ENCODE measurements around the gene TMC1.
"Not testable (repeated sequence)": the region's sequence is repeated elsewhere in the genome, so short reads cannot be mapped to it uniquely, and the experiment has no call there.

The TMC1 gene

GRCh38 chr9:72521416-72521815 is at the start of gene TMC1:
TSS of gene TMC1 (plus strand) at chr9:72521608. CDS start at chr9:72648649, 127,041 bp downstream.
- not testable (repeated sequence) for H3K27me3 Mint-ChIP-seq; H3K27ac Mint-ChIP-seq; H3K36me3 Mint-ChIP-seq; H3K9me3 Mint-ChIP-seq; ATAC-seq (replicated peaks); DNase-seq; H3K4me3 Mint-ChIP-seq
- H3K4me1 Mint-ChIP-seq = peaks cover 3 to 11% of the 10 kb centered on the region in 2 donors

- Mint-ChIP-seq H3K27me3 (peaks cover 0 to 4% of the 10 kb centered on the region in 2 donors), H3K4me1 (peaks cover 13 to 24% of the 10 kb centered on the region in 2 donors), H3K36me3 (no peaks in the 10 kb centered on the region), H3K9me3 (peaks cover 0 to 1% of the 10 kb centered on the region in 2 donors), H3K4me3 (peak overlapping the region in 1 of 2 donors; percentile 37), H3K27ac (peak overlapping the region; percentile 63)
- ATAC-seq (replicated peaks) (peak; percentile 96 to 99), DNase-seq (no peak)
Observed at GRCh38 chr9:72473474-72474261, 47.7 kb upstream of the TMC1 start.

GRCh38 chr9:72474676-72475075 is 46.7 kb upstream of the TMC1 start:
- Mint-ChIP-seq H3K9me3 (peaks cover 0 to 1% of the 10 kb centered on the region in 2 donors), H3K27ac (no peak overlapping the region), H3K36me3 (no peaks in the 10 kb centered on the region), H3K4me1 (peaks cover 13 to 33% of the 10 kb centered on the region in 2 donors), H3K4me3 (no peak overlapping the region), H3K27me3 (peaks cover 0 to 9% of the 10 kb centered on the region in 2 donors)
- no peak for ATAC-seq (replicated peaks)
- no peak for DNase-seq

GRCh38 chr9:72476100-72476499 is 45.3 kb upstream of the TMC1 start:
- Mint-ChIP-seq H3K36me3 (no peaks in the 10 kb centered on the region), H3K4me1 (peaks cover 13 to 33% of the 10 kb centered on the region in 2 donors)

GRCh38 chr9:72476617-72477437 is 44.6 kb upstream of the TMC1 start:
- DNase-seq (no peak), ATAC-seq (replicated peaks) (no peak)
- peaks cover 13 to 33% of the 10 kb centered on the region in 2 donors for H3K4me1 Mint-ChIP-seq
- no peaks in the 10 kb centered on the region for H3K36me3 Mint-ChIP-seq
- H3K9me3 Mint-ChIP-seq = no peaks in the 10 kb centered on the region
- H3K27ac Mint-ChIP-seq = no peak overlapping the region
- no peak overlapping the region for H3K4me3 Mint-ChIP-seq
- peaks cover 0 to 7% of the 10 kb centered on the region in 2 donors for H3K27me3 Mint-ChIP-seq

More at GRCh38 chr9:72476100-72476499, 45.3 kb upstream of the TMC1 start:
- H3K4me3 Mint-ChIP-seq = no peak overlapping the region
- no peak overlapping the region for H3K27ac Mint-ChIP-seq
- peaks cover 0 to 10% of the 10 kb centered on the region in 2 donors for H3K27me3 Mint-ChIP-seq
- ATAC-seq (replicated peaks) (no peak), DNase-seq (no peak)
- peaks cover 0 to 1% of the 10 kb centered on the region in 2 donors for H3K9me3 Mint-ChIP-seq

GRCh38 chr9:72477930-72478518 is 43.4 kb upstream of the TMC1 start:
- ATAC-seq (replicated peaks) = no peak
- H3K27ac Mint-ChIP-seq = no peak overlapping the region

GRCh38 chr9:72478966-72479365 is 42.4 kb upstream of the TMC1 start:
- no peak for DNase-seq
- peaks cover 0 to 9% of the 10 kb centered on the region in 2 donors for H3K27me3 Mint-ChIP-seq
- peak overlapping the region in 1 of 2 donors; percentile 69 for H3K4me3 Mint-ChIP-seq
- H3K36me3 Mint-ChIP-seq = no peaks in the 10 kb centered on the region
- ATAC-seq (replicated peaks) = no peak
- no peak overlapping the region for H3K27ac Mint-ChIP-seq
- no peaks in the 10 kb centered on the region for H3K9me3 Mint-ChIP-seq
- peaks cover 6 to 22% of the 10 kb centered on the region in 2 donors for H3K4me1 Mint-ChIP-seq

More at GRCh38 chr9:72477930-72478518, 43.4 kb upstream of the TMC1 start:
- no peak overlapping the region for H3K4me3 Mint-ChIP-seq
- H3K36me3 Mint-ChIP-seq = no peaks in the 10 kb centered on the region
- no peaks in the 10 kb centered on the region for H3K9me3 Mint-ChIP-seq
- no peak for DNase-seq
- H3K27me3 Mint-ChIP-seq = peaks cover 0 to 9% of the 10 kb centered on the region in 2 donors
- peaks cover 12 to 30% of the 10 kb centered on the region in 2 donors for H3K4me1 Mint-ChIP-seq

DNA sequence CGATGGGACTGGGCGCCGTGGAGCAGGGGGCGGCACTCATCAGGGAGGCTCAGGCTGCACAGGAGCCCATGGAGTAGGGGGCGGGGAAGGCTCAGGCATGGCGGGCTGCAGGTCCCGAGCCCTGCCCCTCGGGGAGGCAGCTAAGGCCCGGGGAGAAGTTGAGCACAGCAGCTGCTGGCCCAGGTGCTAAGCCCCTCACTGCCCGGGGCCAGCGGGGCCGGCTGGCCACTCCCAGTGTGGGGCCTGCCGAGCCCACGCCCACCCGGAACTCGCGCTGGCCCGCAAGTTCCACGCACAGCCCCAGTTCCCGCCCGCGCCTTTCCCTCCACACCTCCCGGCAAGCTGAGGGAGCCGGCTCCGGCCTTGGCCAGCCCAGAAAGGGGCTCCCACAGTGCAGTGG is 41.1 kb upstream of the TMC1 start:
- H3K4me1 Mint-ChIP-seq = peaks cover 5 to 19% of the 10 kb centered on the region in 2 donors
- H3K27ac Mint-ChIP-seq; H3K36me3 Mint-ChIP-seq; ATAC-seq (replicated peaks); H3K9me3 Mint-ChIP-seq; H3K4me3 Mint-ChIP-seq; H3K27me3 Mint-ChIP-seq; DNase-seq: not testable (repeated sequence)

DNA sequence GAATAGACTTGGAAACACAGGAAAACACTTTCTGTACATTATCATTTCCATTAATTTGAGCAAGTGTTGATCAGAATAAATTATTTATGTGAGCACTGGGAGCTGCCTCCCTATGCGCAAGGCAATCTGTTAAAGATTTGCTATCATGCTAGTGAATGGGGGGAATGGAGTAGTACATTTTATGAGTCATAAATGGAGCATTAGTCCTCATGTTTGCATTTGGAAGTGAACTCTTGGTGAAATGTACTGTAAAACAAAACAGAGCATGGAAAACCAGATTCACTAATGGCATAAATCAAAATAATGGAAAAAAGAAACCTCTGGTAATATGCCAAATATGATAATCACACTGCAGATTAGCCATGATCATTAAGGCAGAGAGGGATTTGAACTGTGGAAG is 40.5 kb upstream of the TMC1 start:
- Mint-ChIP-seq H3K27ac (no peak overlapping the region), H3K36me3 (no peaks in the 10 kb centered on the region), H3K4me1 (peaks cover 5 to 19% of the 10 kb centered on the region in 2 donors), H3K9me3 (no peaks in the 10 kb centered on the region), H3K27me3 (peaks cover 4 to 9% of the 10 kb centered on the region in 2 donors), H3K4me3 (no peak overlapping the region)
- no peak for ATAC-seq (replicated peaks)
- no peak for DNase-seq

DNA sequence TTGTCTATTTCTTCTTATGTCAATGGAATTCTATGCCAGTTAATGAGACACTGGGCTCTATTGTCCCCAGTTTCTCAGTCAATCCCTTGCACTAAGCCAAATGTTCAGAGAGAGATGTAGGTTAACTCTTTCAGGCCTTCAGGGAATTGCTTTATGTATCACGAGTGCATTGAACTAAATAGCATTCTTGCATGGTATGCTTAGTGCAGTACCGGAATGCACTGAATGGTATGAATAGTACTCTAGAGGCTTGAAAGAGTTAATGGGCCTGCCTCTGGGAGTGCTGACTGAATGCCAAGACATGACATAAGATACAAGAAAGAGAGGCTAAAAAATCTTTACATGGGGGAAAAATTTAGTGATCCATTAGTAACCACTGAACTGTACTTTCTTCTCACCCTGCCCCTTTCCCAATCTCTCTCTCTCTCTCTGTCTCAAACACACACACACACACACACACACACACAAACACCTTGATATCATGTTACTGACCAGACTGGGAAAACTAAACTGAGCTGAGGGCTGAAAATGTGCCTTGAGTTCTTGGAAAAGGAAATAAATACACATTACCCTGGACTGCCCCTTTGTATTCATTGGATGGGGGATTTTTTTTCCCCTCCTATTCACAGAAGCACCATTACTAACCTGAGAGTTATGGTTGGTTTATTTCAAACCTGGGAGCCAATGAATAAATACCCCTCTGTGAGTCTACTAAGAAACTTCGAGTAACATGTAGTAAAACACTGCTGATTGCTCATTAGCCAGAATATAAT is 35.4 kb upstream of the TMC1 start:
- no peak for DNase-seq
- H3K36me3 Mint-ChIP-seq = no peaks in the 10 kb centered on the region
- H3K27me3 Mint-ChIP-seq = peaks cover 4 to 15% of the 10 kb centered on the region in 2 donors
- H3K9me3 Mint-ChIP-seq = no peaks in the 10 kb centered on the region
- no peak overlapping the region for H3K27ac Mint-ChIP-seq
- H3K4me3 Mint-ChIP-seq = no peak overlapping the region
- no peak for ATAC-seq (replicated peaks)
- H3K4me1 Mint-ChIP-seq = no peaks in the 10 kb centered on the region

GRCh38 chr9:72486594-72486955 is 34.8 kb upstream of the TMC1 start:
- no peak overlapping the region for H3K27ac Mint-ChIP-seq
- peaks cover 4 to 15% of the 10 kb centered on the region in 2 donors for H3K27me3 Mint-ChIP-seq
- no peak for DNase-seq

DNA sequence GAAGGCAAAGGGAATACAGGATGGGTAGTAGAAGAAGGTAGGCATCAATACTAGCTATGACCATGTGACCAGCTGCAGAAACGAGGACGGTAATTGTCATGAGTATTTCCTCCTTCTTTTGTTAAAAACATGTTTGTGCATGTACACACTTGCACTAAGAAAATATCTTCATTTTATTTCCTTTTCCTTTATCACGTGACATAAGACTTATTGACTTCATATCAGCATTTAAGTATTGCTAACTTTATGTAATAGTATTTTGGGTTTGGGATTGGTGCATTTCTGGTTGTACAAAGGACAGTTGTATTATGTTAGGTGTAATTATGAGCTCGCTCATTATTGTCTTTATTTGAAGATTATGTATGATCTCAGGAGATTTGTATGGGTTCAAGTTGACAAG is 33.7 kb upstream of the TMC1 start:
- not testable (repeated sequence) for H3K36me3 Mint-ChIP-seq; DNase-seq; ATAC-seq (replicated peaks); H3K4me1 Mint-ChIP-seq; H3K27ac Mint-ChIP-seq; H3K4me3 Mint-ChIP-seq; H3K9me3 Mint-ChIP-seq
- H3K27me3 Mint-ChIP-seq = peaks cover 6 to 19% of the 10 kb centered on the region in 2 donors

More at GRCh38 chr9:72486594-72486955, 34.8 kb upstream of the TMC1 start:
- no peak for ATAC-seq (replicated peaks)
- no peaks in the 10 kb centered on the region for H3K9me3 Mint-ChIP-seq
- no peak overlapping the region for H3K4me3 Mint-ChIP-seq
- no peaks in the 10 kb centered on the region for H3K4me1 Mint-ChIP-seq
- no peaks in the 10 kb centered on the region for H3K36me3 Mint-ChIP-seq

- Mint-ChIP-seq H3K4me3 (no peak overlapping the region), H3K27ac (no peak overlapping the region), H3K4me1 (no peaks in the 10 kb centered on the region), H3K27me3 (peaks cover 3 to 25% of the 10 kb centered on the region in 2 donors), H3K36me3 (no peaks in the 10 kb centered on the region), H3K9me3 (no peaks in the 10 kb centered on the region)
- DNase-seq (no peak), ATAC-seq (replicated peaks) (no peak)
Observed at GRCh38 chr9:72489986-72490385, 31.4 kb upstream of the TMC1 start.

- no peak for ATAC-seq (replicated peaks)
- no peak overlapping the region for H3K27ac Mint-ChIP-seq
- DNase-seq = no peak
- no peak overlapping the region for H3K4me3 Mint-ChIP-seq
- H3K9me3 Mint-ChIP-seq = no peaks in the 10 kb centered on the region
- H3K4me1 Mint-ChIP-seq = no peaks in the 10 kb centered on the region
- peaks cover 3 to 24% of the 10 kb centered on the region in 2 donors for H3K27me3 Mint-ChIP-seq
- H3K36me3 Mint-ChIP-seq = no peaks in the 10 kb centered on the region
Observed at GRCh38 chr9:72491242-72491641, 30.2 kb upstream of the TMC1 start.

All from stimulated activated naive B cell treated with anti-CD40 and anti-IgM and Interleukin-4, amounts not matched to agents 10 μg/mL and 1 μg/mL and 100 μg/mL, for 72 hours (primary cell).